Measurements from ENCODE around the gene L2HGDH.

GRCh38 chr14:50218501-50218900 lies 93.5 kb downstream of the L2HGDH start:
- TF ChIP-seq CTCF (IDR thresholded peaks at IDR 0.05) (no peak), NR1H2 (CRISPR knock-in tag; IDR thresholded peaks at IDR 0.05) (no peak), ZNF263 (CRISPR knock-in tag; IDR thresholded peaks at IDR 0.05; ENCODE audit: low read depth) (no peak), NR2C2 (CRISPR knock-in tag; IDR thresholded peaks at IDR 0.05) (no peak)

All from WTC11 (cell line).